Psoas muscle (tissue), 8 donors: ENCODE results near the gene LCAT. TPM values are rescaled to one million over a fixed set of nuclear protein-coding genes. Genes with fewer than 3 reads are reported as not detected.
A peak's percentile ranks its signal among the peaks of the same experiment; 100 is the strongest.

Experiments
- ATAC-seq, 4 donors: fragments of 200-7000 bp; cut with Tn5 transposase; one replicate each; pipeline ENCODE4 v1.9.1; 2020; ENCODE audit warnings: moderate library complexity in 3 of 4, mild to moderate bottlenecking in 2 of 4
- DNase-seq, 2 donors: peaks; one replicate each; pipeline ENCODE4 v3.0.0-alpha.2; 2020
- H3K27ac ChIP-seq: fragments of 200-600 bp; one replicate; pipeline ENCODE4 v1.8.0; 2022
- H3K27me3 ChIP-seq, 3 donors: fragments of 200-600 bp in 1 of 3; one replicate each; pipeline versions ENCODE4 v1.6.1 to v1.8.0; 2013 to 2022; ENCODE audit warnings: low read length in 2 of 3, mild to moderate bottlenecking in 2 of 3, moderate library complexity in 1 of 3; ENCODE audit not compliant: insufficient read depth in 3 of 3
- H3K36me3 ChIP-seq, 2 donors: fragments of 200-600 bp in 1 of 2; one replicate each; pipeline versions ENCODE4 v1.6.1 to v1.8.0; 2013 to 2022; ENCODE audit warnings: low read depth in 1 of 2, mild to moderate bottlenecking in 1 of 2, moderate library complexity in 1 of 2; ENCODE audit not compliant: insufficient read depth in 1 of 2
- H3K4me1 ChIP-seq: fragments of 200-600 bp; one replicate; pipeline ENCODE4 v1.8.0; 2022
- H3K4me3 ChIP-seq: fragments of 200-600 bp; one replicate; pipeline ENCODE4 v1.8.0; 2022; ENCODE audit warnings: mild to moderate bottlenecking
- H3K9me3 ChIP-seq: fragments of 200-600 bp; one replicate; pipeline ENCODE4 v1.8.0; 2022
- CTCF ChIP-seq: fragments of 200-600 bp; IDR thresholded peaks from one replicate; pipeline ENCODE4 v1.8.0; 2022; ENCODE audit warnings: antibody characterized with exemption
- WGBS, 3 donors: extraction: QIAGEN DNeasy Blood & Tissue Kit; methylation state at CpG; one replicate each; pipeline versions ENCODE4 v1.1.6 to v1.1.7; 2013; 5-methylcytosine and 5-hydroxymethylcytosine counted together
- intact Hi-C, 2 donors: fragments of 100-400 bp; cut with DNase I; formaldehyde crosslinking; loops; one replicate each; pipeline versions ENCODE4 v1.11.0 to v1.14.2; 2022
- polyA plus RNA-seq, 3 donors: library from polyadenylated mRNA; stranded (reverse); fragments of 200-250 nt; gene quantifications; one replicate each; pipeline ENCODE4 v1.2.3, GENCODE V29; 2013
- total RNA-seq, 4 donors: library from RNA; stranded (reverse); fragmentation: NEBNext Ultra II Directional in 2 of 4; extraction: Animal tissue kit (Norgen Biotek cat#: 25700) in 2 of 4; gene quantifications; one replicate each; pipeline versions ENCODE4 v1.2.1 to v1.2.4, GENCODE V29; 2021 to 2023
- donor health status: healthy with polysubstance abuse.
- donor health status: DM: no; HTN: no; CAD: no; lungs with moderate emphysema.
- donor health status: Bipolar disorder and iron deficiency.
- donor health status: healthy.
- donor health status: DM: yes; HTN: yes; CAD: no.
- donor health status: DM: no; HTN: no; CAD: no.
- donor health status: DM: no; HTN: no; CAD: no.
- donor health status: DM: yes; HTN: yes; CAD: no.

Gene LCAT
- total and polyA plus RNA-seq, 7 donors, result 4.1 to 15.1 (median 8.0) TPM

DNA sequence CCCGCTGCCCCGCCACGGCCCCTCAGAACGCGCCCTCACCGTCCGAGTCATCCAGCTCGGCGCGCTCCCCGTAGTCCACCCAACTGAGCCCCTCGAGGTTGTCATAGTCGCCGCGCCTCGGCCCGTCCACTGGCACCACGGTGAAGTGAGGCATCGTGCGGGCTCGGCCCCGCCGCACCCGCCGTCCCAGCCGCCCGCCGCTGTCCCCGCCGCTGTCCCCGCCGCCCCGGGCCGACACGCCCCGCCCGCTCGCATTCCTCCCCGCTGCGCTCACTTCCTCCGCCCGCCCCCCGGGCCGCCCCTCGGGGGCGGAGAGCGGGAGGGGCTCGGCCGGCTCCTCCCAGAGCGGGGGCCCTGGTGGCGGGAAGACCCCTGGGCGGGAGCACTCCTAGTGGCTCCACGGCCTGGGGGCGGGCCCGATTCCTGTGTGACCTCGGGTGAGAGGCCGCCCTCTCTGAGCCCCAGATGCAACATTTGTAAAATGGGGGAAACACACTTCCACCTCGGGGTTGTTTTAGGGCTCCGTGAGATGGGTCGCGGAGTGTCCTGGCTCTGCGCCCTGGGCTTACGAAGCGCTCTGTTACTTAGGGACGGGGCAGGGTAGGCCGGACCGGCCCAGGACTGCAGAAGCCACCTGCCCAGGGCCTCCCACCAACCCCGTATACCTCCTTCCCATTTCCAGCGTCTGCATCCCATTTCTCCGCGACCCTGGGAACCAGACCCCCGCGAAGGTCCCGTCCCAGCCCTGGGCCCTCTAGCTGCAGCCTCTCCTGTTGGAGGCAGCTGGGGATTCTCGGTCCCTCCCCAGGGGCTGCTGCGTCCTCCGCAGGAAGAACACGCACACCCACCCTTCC is 24.7 kb upstream of the LCAT start, which contains the start of gene SLC12A4:
Gene SLC12A4 (minus strand): TSS at position 238 of the 854 bp plus-strand sequence. CDS start 84 bp downstream, at position 154.
- Histone ChIP-seq H3K27ac (peak within 1 kb of the TSS; percentile 91), H3K4me1 (peaks cover 38% of the 10 kb centered on the region), H3K27me3 (no peaks in the 10 kb centered on the region), H3K4me3 (peak within 1 kb of the TSS; percentile 88), H3K9me3 (no peaks in the 10 kb centered on the region), H3K36me3 (no peaks in the 10 kb centered on the region)
- 3 to 7% (median 6%) methylated on average over 26 to 78 of the region's 78 CpGs for WGBS, 3 donors
- DNase-seq, result peak; percentile 89 to 93
- intact Hi-C loops, result no loop called here
- TF ChIP-seq CTCF, result no peak
- peak; percentile 61 to 83 (median 73) for ATAC-seq

GRCh38 chr16:67967958-67968399 is 24.1 kb upstream of the LCAT start:
- H3K4me3 ChIP-seq, result peak overlapping the region; percentile 88
- H3K4me1 ChIP-seq, result peaks cover 45% of the 10 kb centered on the region
- H3K27ac ChIP-seq, result peak overlapping the region; percentile 91
- no peaks in the 10 kb centered on the region for H3K9me3 ChIP-seq
- no peaks in the 10 kb centered on the region for H3K27me3 ChIP-seq
- WGBS, 3 donors, result 2 to 6% (median 4%) methylated on average over 24 to 45 of the region's 45 CpGs
- H3K36me3 ChIP-seq, result peaks cover 0 to 6% of the 10 kb centered on the region in 2 donors
- intact Hi-C loops, result loop anchor here in 1 of 2 donors (2.0 kb wide), 1 partner anchor 19 kb away; no protein-coding TSS in a partner anchor
- DNase-seq, result peak; percentile 60 to 79
- ATAC-seq, result peak; percentile 1 to 39 (median 20)
- no peak for TF ChIP-seq CTCF

DNA sequence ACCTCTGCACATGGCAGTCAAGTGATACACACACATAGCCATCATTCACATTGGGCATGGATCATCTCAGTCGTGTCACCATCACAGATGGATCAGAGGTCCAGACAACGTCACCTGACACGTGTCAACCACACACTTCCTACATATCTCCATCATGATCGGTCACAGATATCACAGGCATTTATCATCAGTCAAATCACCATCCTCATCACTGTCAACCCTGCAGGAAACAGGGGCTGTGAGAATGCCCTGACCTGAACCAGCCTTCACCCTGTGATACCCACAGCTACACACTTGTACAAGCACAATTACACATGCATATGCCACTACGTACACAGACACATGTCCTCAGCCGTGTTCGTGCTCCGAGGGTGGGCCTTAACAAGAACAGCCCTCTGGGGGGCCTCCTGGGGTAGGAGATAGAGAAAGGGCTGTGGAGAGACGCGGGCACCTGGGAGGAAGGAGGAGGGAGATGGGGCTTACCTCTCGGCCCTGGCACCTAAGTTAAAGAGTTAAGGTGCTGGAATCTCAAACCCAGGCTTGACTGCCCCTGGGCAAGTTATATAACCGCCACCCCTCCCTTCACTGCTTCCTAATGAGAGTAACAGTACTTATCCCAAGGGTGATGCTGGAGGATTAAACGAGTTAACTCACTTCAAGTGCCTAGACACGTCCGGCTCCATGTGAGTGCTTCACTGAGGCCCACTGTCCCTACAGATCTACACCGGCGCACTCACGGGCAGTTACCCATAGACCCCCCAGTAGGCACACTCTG is 23.4 kb upstream of the LCAT start:
- Histone ChIP-seq H3K4me1 (peaks cover 51% of the 10 kb centered on the region), H3K4me3 (peak overlapping the region; percentile 88), H3K9me3 (no peaks in the 10 kb centered on the region), H3K27me3 (no peaks in the 10 kb centered on the region), H3K27ac (peak overlapping the region; percentile 91), H3K36me3 (peaks cover 0 to 12% of the 10 kb centered on the region in 2 donors)
- DNase-seq (no peak), ATAC-seq (peak in 3 of 4 donors; percentile 0 to 20 (median 15))
- WGBS, 3 donors, result 7 to 15% (median 12%) methylated on average over 18 of the region's 18 CpGs
- TF ChIP-seq CTCF, result no peak
- intact Hi-C loops, result loop anchor here in 1 of 2 donors (2.0 kb wide), 1 partner anchor 19 kb away; no protein-coding TSS in a partner anchor

DNA sequence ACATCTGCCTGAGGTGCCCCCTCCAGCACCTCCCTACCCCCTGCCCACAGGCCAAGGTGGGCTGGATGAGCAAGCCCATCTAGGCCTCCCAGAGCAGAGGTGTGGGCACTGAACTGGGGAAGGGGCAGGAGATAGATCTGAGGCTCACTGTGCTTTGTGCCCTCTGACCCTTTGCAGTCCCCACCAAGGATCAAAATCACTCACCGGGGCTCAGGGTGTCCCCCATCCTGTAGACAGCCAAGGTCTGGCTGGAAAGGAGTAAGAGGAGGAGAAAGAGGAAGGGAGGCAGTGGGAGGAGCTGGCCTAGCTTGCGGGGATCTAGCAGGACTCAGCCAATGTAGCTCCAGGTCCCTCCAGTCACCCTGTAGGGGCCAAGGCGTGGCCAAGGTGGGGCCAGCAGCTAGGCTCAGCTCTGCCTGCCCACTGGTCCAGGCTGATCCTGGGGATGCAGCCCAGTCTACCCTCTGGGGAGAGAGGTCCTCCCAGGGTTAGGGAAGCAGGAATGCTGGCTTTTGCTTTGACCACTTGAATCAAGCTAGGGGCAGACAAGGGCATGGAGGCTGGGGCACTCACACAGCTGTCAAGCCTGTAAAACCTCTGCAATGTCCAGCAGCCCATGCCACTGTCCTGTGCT is 22.7 kb upstream of the LCAT start:
- TF ChIP-seq CTCF, result no peak
- ATAC-seq, result peak in 1 of 4 donors; percentile 28
- peak overlapping the region; percentile 91 for H3K27ac ChIP-seq

More for the DNA sequence above, 22.7 kb upstream of the LCAT start:
- no peak for DNase-seq
- Histone ChIP-seq H3K4me3 (peak overlapping the region; percentile 88), H3K4me1 (peaks cover 58% of the 10 kb centered on the region), H3K9me3 (no peaks in the 10 kb centered on the region), H3K36me3 (peaks cover 0 to 19% of the 10 kb centered on the region in 2 donors), H3K27me3 (no peaks in the 10 kb centered on the region)
- WGBS, 3 donors, result 35 to 51% (median 35%) methylated on average over 3 of the region's 3 CpGs
- intact Hi-C loops, result loop anchor here in 1 of 2 donors (2.0 kb wide), 1 partner anchor 20 kb away; no protein-coding TSS in a partner anchor
